ENCODE results near the gene KRTAP10-12.

GRCh38 chr21:44701023-44701400 is 4.0 kb downstream of the KRTAP10-12 start:
- no peak for TF ChIP-seq CTCF (IDR thresholded peaks at IDR 0.05)
- no peak for TF ChIP-seq EZH2 (IDR thresholded peaks at IDR 0.05)

All from neural progenitor cell (in vitro differentiated cells).